Measurements from ENCODE around the gene ARHGAP30.
A peak's percentile ranks its signal among the peaks of the same experiment; 100 is the strongest.

ARHGAP30 gene

GRCh38 chr1:161084597-161084988 lies 14.9 kb upstream of the ARHGAP30 start:
- no peak for DNase-seq (ENCODE audit: extremely low read depth, low read depth)
- no peak overlapping the region for H3K4me3 ChIP-seq (replicated peaks; ENCODE audit: low read depth, low read length)
- no peak for TF ChIP-seq CTCF (IDR thresholded peaks at IDR 0.05; ENCODE audit: low read depth, low read length, missing control alignments)

GRCh38 chr1:161083748-161084596 lies 14.3 kb upstream of the ARHGAP30 start:
- H3K4me3 ChIP-seq (replicated peaks; ENCODE audit: low read depth, low read length) = no peak overlapping the region
- DNase-seq (ENCODE audit: extremely low read depth, low read depth) = no peak
- no peak for TF ChIP-seq CTCF (IDR thresholded peaks at IDR 0.05; ENCODE audit: low read depth, low read length, missing control alignments)

GRCh38 chr1:161082996-161083747 lies 13.5 kb upstream of the ARHGAP30 start:
- no peak overlapping the region for H3K4me3 ChIP-seq (replicated peaks; ENCODE audit: low read depth, low read length)
- TF ChIP-seq CTCF (IDR thresholded peaks at IDR 0.05; ENCODE audit: low read depth, low read length, missing control alignments) = no peak
- peak; percentile 38 for DNase-seq (ENCODE audit: extremely low read depth, low read depth)

- DNase-seq (ENCODE audit: extremely low read depth, low read depth) = no peak
- no peak for TF ChIP-seq CTCF (IDR thresholded peaks at IDR 0.05; ENCODE audit: low read depth, low read length, missing control alignments)
- H3K4me3 ChIP-seq (replicated peaks; ENCODE audit: low read depth, low read length) = no peak overlapping the region
These were observed 12.8 kb upstream of the ARHGAP30 start for GRCh38 chr1:161082483-161082882.

GRCh38 chr1:161081519-161081918 lies 11.8 kb upstream of the ARHGAP30 start:
- no peak overlapping the region for H3K4me3 ChIP-seq (replicated peaks; ENCODE audit: low read depth, low read length)
- no peak for TF ChIP-seq CTCF (IDR thresholded peaks at IDR 0.05; ENCODE audit: low read depth, low read length, missing control alignments)
- DNase-seq (ENCODE audit: extremely low read depth, low read depth) = no peak

GRCh38 chr1:161080441-161081405 lies 11.0 kb upstream of the ARHGAP30 start:
- no peak for DNase-seq (ENCODE audit: extremely low read depth, low read depth)
- H3K4me3 ChIP-seq (replicated peaks; ENCODE audit: low read depth, low read length) = no peak overlapping the region
- TF ChIP-seq CTCF (IDR thresholded peaks at IDR 0.05; ENCODE audit: low read depth, low read length, missing control alignments) = no peak

Data from HFF-Myc (cell line).